Mesothelial cell of epicardium (in vitro differentiated cells): Measurements from ENCODE around the gene DLGAP1. TPM values are rescaled to one million over a fixed set of nuclear protein-coding genes. Genes with fewer than 3 reads are reported as not detected.

Experiments
- DNase-seq, 2 experiments: peaks; one replicate each; pipeline ENCODE4 v3.0.0; 2021; ENCODE audit warnings: low spot score in 2 of 2; ENCODE audit not compliant: unreplicated experiment in 2 of 2
- H3K27ac Mint-ChIP-seq: 2 replicates; pipeline ENCODE4 v1.8.0; 2021; ENCODE audit warnings: mixed read lengths
- H3K27me3 Mint-ChIP-seq: 2 replicates; pipeline ENCODE4 v1.8.0; 2021; ENCODE audit warnings: low read depth, mixed read lengths
- H3K36me3 Mint-ChIP-seq: 2 replicates; pipeline ENCODE4 v1.8.0; 2021; ENCODE audit warnings: mixed read lengths
- H3K4me1 Mint-ChIP-seq: 2 replicates; pipeline ENCODE4 v1.8.0; 2021; ENCODE audit warnings: mixed read lengths
- H3K4me3 Mint-ChIP-seq: 2 replicates; pipeline ENCODE4 v1.8.0; 2021; ENCODE audit warnings: mild to moderate bottlenecking, moderate library complexity, mixed read lengths
- H3K9me3 Mint-ChIP-seq: 2 replicates; pipeline ENCODE4 v1.8.0; 2021; ENCODE audit warnings: mixed read lengths
- total RNA-seq: library from RNA; stranded (reverse); gene quantifications from 3 replicates; pipeline ENCODE4 v1.2.1, GENCODE V29; 2021
- TF ChIP-seq, protein P1 (sequence below): fragments of 200-600 bp; sonication (generic); IDR thresholded peaks from one replicate; pipeline ENCODE4 v1.5.0; 2021; ENCODE audit warnings: antibody characterized with exemption; ENCODE audit not compliant: unreplicated experiment

Gene DLGAP1
- total RNA-seq, 1 donor from 2014 or later: 4.6 TPM

DNA sequence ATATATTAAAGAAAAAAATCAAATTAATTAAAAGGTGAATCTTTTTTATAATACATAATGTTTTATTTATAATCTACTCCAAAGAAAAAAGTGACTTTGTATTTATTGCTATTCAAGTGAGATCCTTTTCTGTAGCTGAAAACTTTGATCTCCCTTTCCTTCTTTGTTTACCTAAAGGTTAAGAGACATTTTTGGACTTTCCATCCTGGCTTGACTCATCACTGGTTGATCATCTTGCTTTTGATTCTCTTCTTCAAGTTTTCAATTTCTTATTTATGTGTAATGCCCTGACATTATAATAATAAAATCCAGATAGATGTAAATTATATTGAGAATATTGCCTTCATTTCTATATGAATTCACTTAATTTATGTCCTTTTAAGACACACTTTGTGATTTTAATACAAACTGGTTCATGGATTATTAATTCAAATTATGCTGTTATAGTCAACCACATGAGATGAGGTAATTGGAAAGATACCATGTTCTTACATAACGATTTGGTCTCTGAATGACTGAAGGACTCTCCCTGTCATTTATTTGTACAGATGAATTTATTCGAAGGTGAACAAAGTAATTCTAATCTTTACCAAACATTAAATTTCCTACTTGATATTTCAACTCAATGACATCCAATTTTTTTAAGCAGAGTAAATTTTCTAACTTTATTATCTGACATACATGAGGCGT lies 820.7 kb downstream of the DLGAP1 start:
- Mint-ChIP-seq H3K27me3 (no peaks in the 10 kb centered on the region), H3K27ac (no peak overlapping the region), H3K4me1 (peaks cover 6% of the 10 kb centered on the region), H3K4me3 (no peak overlapping the region), H3K9me3 (no peaks in the 10 kb centered on the region), H3K36me3 (no peaks in the 10 kb centered on the region)
- TF ChIP-seq, protein P1, sequence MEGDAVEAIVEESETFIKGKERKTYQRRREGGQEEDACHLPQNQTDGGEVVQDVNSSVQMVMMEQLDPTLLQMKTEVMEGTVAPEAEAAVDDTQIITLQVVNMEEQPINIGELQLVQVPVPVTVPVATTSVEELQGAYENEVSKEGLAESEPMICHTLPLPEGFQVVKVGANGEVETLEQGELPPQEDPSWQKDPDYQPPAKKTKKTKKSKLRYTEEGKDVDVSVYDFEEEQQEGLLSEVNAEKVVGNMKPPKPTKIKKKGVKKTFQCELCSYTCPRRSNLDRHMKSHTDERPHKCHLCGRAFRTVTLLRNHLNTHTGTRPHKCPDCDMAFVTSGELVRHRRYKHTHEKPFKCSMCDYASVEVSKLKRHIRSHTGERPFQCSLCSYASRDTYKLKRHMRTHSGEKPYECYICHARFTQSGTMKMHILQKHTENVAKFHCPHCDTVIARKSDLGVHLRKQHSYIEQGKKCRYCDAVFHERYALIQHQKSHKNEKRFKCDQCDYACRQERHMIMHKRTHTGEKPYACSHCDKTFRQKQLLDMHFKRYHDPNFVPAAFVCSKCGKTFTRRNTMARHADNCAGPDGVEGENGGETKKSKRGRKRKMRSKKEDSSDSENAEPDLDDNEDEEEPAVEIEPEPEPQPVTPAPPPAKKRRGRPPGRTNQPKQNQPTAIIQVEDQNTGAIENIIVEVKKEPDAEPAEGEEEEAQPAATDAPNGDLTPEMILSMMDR: no peak
- no peak for DNase-seq

DNA sequence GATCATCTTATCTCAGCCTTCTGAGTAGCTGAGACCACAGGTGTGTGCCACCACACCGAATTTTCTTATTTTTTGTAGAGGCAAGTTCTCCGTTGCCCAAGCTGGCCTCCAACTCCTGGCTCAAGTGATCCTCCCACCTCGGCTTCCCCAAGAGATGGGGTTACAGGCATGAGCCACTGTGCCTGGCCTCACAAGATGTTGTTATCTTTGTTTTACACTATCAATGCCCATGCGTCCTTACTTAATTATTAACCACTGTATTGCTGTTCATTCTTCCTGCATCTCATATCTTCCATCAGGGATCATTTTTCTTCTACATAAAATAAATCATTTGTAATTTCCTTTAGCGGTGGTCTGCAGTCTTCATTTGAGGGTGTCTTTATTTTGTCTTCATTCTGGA lies 823.2 kb downstream of the DLGAP1 start:
- TF ChIP-seq, protein P1: no peak
- H3K27ac Mint-ChIP-seq: no peak overlapping the region
- no peaks in the 10 kb centered on the region for H3K27me3 Mint-ChIP-seq
- DNase-seq: no peak
- no peaks in the 10 kb centered on the region for H3K36me3 Mint-ChIP-seq
- peaks cover 6% of the 10 kb centered on the region for H3K4me1 Mint-ChIP-seq
- no peaks in the 10 kb centered on the region for H3K9me3 Mint-ChIP-seq
- H3K4me3 Mint-ChIP-seq: no peak overlapping the region

DNA sequence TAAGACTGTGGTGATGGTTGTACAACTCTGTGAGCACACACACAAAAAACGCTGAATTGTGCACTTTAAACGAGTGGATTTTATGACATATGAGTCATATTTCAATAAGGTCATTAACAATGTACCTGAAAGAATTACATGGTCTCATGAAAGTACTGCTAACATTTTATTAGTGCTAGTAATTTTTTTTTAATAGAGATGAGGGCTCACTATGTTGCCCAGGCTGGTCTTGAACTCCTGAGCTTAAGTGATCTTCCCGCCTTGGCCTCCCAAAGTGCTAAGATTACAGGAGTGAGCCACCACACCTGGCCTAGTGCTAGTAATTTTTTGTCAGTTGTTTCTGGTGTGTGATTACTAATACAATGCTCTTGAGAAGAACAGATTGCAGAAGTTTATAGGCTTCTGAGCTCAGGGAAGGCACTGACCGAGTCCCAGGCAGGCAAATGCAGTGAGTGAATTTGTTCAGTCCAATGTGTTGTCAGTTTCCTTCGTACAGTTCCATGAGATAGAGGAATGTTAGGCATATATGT lies 828.1 kb downstream of the DLGAP1 start:
- DNase-seq: no peak
- no peaks in the 10 kb centered on the region for H3K27me3 Mint-ChIP-seq
- no peak overlapping the region for H3K4me3 Mint-ChIP-seq
- H3K36me3 Mint-ChIP-seq: no peaks in the 10 kb centered on the region
- H3K4me1 Mint-ChIP-seq: peaks cover 37% of the 10 kb centered on the region
- H3K27ac Mint-ChIP-seq: no peak overlapping the region
- TF ChIP-seq, protein P1: no peak
- H3K9me3 Mint-ChIP-seq: no peaks in the 10 kb centered on the region

DNA sequence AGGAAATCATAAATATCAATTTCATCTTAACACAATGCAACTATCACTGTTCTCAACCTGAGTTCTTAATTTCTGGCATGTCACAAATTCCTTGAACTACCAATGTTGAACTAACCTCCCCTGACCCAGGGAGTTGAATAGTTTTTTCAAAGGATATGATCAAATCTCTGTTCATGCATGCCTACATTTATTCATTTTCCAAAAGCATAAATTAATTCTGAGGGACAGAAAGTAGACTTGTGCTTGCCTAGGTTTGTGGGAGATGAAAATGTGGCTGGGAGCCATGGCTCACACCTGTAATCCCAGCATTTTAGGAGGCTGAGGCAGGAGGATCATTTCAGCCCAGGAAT lies 829.4 kb downstream of the DLGAP1 start:
- no peak for DNase-seq
- peak overlapping the region; percentile 98 for H3K27ac Mint-ChIP-seq
- peaks cover 46% of the 10 kb centered on the region for H3K4me1 Mint-ChIP-seq
- no peaks in the 10 kb centered on the region for H3K9me3 Mint-ChIP-seq
- no peaks in the 10 kb centered on the region for H3K27me3 Mint-ChIP-seq
- no peaks in the 10 kb centered on the region for H3K36me3 Mint-ChIP-seq
- TF ChIP-seq, protein P1: no peak
- no peak overlapping the region for H3K4me3 Mint-ChIP-seq

DNA sequence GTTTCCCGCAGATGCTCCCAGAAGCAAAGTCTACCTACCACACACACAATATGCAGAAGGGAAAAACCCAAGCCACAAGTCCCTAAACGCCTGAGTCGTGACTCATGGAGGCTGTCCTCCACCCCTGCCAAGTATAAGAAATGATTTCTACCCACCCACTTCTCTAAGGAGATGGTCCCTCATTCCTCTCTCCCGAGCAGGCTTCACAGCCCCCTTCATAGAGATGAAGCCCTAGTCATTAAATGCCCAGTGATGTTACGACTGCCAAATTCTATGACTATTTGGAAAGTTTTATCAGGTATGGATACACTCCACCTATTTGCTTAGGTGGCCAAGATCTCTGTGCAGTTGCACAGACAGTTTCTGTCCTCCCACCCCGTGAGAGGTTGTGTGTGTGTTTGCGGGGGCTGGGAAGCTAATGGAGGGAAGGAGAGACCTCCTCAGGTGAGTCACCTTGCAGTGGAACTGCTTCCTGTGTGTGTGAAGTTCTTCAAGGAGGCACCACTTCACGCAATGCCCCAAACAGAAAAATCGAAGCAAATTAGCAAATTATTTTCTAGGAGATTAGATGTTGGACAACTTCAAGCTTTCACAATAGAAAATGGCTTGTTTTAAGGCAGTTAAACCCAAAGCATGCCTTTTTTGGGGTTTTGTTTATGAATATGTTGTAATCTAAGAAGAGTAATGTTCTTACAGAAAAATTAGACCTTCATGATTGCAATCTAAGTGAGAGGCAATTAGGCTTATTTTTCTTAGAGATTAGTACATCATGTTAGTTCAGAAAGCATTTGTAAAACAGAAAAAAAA lies 830.0 kb downstream of the DLGAP1 start:
- TF ChIP-seq, protein P1: no peak
- H3K9me3 Mint-ChIP-seq: no peaks in the 10 kb centered on the region
- H3K27me3 Mint-ChIP-seq: no peaks in the 10 kb centered on the region
- H3K36me3 Mint-ChIP-seq: no peaks in the 10 kb centered on the region
- peak overlapping the region; percentile 4 for H3K4me3 Mint-ChIP-seq
- no peak for DNase-seq
- peak overlapping the region; percentile 98 for H3K27ac Mint-ChIP-seq
- H3K4me1 Mint-ChIP-seq: peaks cover 46% of the 10 kb centered on the region
